ENCODE measurements around the gene PCDHGA4.
"Not testable (repeated sequence)": the region's sequence is repeated elsewhere in the genome, so short reads cannot be mapped to it uniquely, and the experiment has no call there.

PCDHGA4 gene

DNA sequence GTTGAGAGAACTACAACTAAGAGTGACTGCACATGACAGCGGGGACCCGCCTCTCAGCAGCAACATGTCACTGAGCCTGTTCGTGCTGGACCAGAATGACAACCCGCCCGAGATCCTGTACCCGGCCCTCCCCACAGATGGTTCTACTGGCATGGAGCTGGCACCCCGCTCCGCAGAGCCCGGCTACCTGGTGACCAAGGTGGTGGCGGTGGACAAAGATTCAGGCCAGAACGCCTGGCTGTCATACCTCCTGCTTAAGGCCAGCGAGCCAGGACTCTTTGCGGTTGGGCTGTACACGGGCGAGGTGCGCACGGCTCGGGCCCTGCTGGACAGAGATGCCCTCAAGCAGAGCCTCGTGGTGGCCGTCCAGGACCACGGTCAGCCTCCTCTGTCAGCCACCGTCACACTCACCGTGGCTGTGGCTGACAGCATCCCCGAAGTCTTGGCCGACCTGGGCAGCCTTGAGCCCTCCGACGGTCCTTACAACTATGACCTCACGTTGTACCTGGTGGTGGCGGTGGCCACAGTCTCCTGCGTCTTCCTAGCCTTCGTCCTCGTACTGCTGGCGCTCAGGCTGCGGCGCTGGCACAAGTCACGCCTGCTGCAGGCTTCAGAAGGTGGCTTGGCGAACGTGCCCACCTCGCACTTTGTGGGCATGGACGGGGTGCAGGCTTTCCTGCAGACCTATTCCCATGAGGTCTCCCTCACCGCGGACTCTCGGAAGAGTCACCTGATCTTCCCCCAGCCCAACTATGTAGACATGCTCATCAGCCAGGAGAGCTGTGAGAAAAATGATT, 29.8 kb downstream of the PCDHGA4 start:
- DNase-seq, result no peak

DNA sequence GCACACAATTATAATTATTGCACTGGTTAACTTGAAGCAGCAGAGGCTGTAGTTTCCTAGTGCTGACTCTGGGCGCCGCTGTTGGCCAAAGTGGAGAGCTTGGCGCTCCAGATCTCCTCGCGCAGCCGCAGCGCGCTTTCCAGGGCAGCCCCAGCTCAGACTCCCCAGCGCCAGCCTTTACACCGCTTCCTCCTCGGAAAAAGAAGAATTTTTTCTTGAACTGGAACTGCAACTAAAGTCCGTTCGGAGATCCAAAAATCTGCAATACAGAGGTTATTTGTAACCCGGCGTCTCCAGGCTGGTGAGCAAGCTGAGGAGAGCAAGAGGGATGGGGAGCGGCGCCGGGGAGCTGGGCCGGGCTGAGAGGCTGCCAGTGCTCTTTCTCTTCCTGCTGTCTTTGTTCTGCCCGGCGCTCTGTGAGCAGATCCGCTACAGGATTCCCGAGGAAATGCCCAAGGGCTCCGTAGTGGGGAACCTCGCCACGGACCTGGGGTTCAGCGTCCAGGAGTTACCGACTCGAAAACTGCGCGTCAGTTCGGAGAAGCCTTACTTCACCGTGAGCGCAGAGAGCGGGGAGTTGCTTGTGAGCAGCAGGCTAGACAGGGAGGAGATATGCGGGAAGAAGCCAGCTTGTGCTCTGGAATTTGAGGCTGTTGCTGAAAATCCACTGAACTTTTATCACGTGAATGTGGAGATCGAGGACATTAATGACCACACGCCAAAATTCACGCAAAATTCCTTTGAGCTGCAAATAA, 32.9 kb downstream of the PCDHGA4 start, which contains the start of gene PCDHGB4:
PCDHGB4 (plus strand) TSS at position 142 of the 755 bp plus-strand sequence; CDS start at position 329, 187 bp downstream.
- DNase-seq, result peak; percentile 51

DNA sequence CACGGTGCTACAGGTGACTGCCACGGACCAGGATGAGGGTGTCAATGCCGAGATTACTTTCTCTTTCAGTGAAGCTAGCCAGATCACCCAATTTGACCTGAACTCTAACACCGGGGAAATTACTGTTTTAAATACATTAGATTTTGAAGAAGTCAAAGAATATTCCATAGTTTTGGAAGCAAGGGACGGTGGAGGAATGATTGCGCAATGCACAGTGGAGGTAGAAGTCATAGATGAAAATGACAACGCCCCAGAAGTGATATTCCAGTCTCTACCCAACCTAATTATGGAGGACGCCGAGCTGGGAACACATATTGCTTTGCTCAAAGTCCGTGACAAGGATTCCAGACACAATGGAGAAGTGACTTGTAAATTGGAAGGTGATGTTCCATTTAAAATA, 33.8 kb downstream of the PCDHGA4 start:
- DNase-seq, result no peak

DNA sequence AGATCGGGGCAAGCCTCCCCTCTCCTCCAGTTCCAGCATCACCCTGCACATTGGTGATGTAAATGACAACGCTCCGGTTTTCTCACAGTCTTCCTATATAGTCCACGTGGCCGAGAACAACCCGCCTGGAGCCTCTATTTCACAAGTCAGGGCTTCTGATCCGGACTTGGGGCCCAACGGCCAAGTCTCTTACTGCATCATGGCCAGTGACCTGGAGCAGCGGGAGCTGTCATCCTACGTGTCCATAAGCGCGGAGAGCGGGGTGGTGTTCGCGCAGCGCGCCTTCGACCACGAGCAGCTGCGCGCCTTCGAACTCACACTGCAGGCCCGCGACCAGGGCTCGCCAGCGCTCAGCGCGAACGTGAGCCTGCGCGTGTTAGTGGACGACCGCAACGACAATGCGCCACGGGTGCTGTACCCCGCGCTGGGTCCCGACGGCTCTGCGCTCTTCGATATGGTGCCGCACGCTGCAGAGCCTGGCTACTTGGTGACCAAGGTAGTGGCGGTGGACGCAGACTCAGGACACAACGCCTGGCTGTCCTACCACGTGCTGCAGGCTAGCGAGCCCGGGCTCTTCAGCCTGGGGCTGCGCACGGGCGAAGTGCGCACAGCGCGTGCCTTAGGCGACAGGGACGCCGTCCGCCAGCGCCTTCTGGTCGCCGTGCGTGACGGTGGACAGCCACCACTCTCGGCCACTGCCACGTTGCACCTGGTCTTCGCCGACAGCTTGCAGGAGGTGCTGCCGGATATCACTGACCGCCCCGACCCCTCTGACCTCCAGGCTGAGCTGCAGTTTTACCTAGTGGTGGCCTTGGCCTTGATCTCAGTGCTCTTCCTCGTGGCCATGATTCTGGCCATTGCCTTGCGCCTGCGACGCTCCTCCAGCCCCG, 34.6 kb downstream of the PCDHGA4 start:
- no peak for DNase-seq

DNA sequence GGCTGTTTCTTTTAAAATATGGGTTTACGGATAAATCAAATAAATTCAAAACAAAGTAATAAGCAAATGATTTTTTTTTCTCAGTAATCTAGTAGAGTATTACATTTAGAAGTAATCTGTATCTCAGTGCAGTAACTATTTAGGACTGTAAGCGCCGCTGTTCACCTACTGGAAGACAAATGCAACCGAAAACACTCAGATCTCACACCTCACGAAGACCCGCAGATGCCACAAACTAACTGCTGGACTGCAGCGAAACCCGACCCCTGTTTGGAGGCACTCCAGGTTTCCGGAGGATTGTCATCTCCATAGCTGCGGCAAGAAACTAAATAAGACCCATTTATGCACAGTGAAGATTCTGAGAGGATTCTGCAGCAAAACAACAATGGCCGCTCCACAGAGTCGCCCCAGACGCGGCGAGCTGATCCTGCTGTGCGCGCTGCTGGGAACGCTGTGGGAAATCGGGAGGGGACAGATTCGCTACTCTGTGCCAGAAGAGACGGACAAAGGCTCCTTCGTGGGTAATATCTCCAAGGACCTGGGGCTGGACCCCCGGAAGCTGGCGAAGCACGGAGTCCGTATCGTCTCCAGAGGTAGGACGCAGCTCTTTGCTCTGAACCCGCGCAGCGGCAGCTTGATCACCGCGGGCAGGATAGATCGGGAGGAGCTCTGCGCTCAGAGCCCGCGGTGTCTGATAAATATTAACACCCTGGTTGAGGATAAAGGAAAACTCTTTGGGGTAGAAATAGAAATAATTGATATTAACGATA, 37.8 kb downstream of the PCDHGA4 start, which contains the start of gene PCDHGA8:
PCDHGA8 (plus strand) TSS at position 205 of the 770 bp plus-strand sequence; CDS start at position 386, 181 bp downstream.
- DNase-seq, result no peak

DNA sequence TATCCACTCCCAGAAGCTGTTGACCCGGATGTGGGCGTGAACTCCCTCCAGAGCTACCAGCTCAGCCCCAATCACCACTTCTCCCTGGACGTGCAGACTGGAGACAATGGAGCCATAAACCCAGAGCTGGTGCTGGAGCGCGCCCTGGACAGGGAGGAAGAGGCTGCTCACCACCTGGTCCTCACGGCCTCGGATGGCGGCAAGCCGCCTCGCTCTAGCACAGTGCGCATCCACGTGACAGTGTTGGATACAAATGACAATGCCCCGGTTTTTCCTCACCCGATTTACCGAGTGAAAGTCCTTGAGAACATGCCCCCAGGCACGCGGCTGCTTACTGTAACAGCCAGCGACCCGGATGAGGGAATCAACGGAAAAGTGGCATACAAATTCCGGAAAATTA, 38.4 kb downstream of the PCDHGA4 start:
- no peak for DNase-seq

DNA sequence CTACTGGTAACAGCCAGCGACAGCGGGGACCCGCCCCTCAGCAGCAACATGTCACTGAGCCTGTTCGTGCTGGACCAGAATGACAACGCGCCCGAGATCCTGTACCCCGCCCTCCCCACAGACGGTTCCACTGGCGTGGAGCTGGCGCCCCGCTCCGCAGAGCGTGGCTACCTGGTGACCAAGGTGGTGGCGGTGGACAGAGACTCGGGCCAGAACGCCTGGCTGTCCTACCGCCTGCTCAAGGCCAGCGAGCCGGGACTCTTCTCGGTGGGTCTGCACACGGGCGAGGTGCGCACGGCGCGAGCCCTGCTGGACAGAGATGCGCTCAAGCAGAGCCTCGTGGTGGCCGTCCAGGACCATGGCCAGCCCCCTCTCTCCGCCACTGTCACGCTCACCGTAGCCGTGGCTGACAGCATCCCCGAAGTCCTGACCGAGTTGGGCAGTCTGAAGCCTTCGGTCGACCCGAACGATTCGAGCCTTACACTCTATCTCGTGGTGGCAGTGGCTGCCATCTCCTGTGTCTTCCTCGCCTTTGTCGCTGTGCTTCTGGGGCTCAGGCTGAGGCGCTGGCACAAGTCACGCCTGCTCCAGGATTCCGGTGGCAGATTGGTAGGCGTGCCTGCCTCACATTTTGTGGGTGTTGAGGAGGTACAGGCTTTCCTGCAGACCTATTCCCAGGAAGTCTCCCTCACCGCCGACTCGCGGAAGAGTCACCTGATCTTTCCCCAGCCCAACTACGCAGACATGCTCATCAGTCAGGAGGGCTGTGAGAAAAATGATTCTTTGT, 39.8 kb downstream of the PCDHGA4 start:
- DNase-seq, result not testable (repeated sequence)

DNA sequence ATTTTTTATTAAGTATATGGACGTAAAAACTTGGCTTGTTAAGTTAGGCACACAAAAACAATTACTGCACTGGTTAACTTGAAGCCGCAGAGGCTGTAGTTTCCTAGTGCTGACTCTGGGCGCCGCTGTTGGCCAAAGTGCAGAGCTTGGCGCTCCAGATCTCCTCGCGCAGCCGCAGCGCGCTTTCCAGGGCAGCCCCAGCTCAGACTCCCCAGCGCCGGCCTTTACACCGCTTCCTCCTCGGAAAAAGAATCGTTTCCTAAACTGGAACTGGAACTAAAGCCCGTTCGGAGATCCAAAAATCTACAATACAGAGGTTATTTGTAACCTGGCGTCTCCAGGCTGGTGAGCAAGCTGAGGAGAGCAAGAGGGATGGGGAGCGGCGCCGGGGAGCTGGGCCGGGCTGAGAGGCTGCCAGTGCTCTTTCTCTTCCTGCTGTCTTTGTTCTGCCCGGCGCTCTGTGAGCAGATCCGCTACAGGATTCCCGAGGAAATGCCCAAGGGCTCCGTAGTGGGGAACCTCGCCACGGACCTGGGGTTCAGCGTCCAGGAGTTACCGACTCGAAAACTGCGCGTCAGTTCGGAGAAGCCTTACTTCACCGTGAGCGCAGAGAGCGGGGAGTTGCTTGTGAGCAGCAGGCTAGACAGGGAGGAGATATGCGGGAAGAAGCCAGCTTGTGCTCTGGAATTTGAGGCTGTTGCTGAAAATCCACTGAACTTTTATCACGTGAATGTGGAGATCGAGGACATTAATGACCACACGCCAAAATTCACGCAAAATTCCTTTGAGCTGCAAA, 43.1 kb downstream of the PCDHGA4 start, which contains the start of gene PCDHGB5:
PCDHGB5 (plus strand) TSS at position 192 of the 796 bp plus-strand sequence; CDS start at position 373, 181 bp downstream.
- peak; percentile 66 for DNase-seq

DNA sequence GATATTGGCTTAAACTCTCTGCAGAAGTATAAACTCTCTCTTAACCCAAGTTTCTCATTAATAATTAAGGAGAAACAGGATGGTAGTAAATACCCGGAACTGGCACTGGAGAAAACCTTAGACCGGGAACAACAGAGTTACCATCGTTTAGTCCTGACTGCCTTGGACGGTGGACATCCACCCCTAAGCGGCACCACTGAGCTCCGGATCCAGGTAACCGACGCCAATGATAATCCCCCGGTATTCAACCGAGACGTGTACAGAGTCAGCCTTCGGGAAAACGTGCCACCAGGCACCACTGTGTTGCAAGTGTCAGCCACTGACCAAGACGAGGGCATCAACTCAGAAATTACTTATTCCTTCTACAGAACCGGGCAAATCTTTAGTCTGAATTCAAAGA, 43.8 kb downstream of the PCDHGA4 start:
- no peak for DNase-seq

DNA sequence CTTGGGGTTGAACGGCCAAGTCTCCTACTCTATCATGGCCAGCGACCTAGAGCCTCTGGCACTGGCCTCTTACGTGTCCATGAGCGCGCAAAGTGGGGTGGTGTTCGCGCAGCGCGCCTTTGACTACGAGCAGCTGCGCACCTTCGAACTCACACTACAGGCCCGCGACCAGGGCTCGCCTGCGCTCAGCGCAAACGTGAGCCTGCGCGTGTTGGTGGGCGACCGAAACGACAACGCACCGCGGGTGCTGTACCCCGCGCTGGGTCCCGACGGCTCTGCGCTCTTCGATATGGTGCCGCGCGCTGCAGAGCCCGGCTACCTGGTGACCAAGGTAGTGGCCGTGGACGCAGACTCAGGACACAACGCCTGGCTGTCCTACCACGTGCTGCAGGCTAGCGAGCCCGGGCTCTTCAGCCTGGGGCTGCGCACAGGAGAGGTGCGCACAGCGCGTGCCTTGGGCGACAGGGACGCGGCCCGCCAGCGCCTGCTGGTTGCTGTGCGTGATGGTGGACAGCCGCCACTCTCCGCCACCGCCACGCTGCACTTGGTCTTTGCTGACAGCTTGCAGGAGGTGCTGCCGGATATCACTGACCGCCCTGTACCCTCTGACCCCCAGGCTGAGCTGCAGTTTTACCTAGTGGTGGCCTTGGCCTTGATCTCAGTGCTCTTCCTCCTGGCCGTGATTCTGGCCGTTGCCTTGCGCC, 44.9 kb downstream of the PCDHGA4 start:
- DNase-seq, result no peak

DNA sequence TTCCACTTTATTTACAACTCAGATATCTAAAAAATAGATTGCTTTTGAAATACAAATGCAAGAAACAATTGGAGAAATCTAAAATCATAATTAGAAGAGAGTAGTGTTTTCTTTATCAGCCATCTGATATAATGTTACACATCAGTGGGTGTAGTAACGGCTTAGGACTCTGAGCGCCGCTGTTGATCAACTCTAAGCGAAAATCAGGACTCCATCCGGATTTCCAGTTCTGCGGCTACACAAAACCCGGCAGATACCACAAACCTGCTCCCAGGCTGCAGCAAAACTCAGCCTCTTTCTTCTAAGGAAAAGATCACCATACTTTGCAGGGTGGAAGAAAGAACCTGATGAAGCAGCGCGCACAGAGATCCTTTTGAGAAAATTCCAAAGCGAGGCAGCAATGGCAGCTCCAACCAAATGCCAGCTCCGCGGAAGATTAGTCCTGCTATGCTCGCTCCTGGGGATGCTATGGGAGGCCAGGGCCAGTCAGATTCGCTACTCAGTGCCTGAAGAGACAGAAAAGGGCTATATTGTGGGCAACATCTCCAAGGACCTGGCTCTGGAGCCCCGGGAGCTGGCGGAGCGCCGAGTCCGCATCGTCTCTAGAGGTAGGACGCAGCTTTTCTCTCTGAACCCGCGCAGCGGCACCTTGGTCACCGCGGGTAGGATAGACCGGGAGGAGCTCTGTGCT, 47.9 kb downstream of the PCDHGA4 start, which contains the start of gene PCDHGA9:
PCDHGA9 (plus strand) TSS at position 226 of the 691 bp plus-strand sequence; CDS start at position 401, 175 bp downstream.
- no peak for DNase-seq

DNA sequence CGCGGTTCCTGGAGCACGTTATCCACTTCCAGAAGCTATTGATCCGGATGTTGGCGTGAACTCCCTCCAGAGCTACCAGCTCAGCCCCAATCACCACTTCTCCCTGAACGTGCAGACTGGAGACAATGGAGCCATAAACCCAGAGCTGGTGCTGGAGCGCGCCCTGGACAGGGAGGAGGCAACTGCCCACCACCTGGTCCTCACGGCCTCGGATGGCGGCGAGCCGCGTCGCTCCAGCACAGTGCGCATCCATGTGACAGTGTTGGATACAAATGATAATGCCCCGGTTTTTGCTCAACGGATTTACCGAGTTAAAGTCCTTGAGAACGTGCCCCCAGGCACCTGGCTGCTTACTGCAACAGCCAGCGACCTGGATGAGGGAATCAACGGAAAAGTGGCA, 48.6 kb downstream of the PCDHGA4 start:
- DNase-seq, result no peak

All from activated CD4-positive, alpha-beta T cell treated with anti-CD3 and anti-CD28 coated beads for 48 hours (primary cell).